Lower leg skin (tissue), 3 donors: ENCODE measurements around the gene ABAT.

Experiments used
- POLR2A ChIP-seq, 2 donors: fragments of 450-650 bp; IDR thresholded peaks; one replicate each; pipeline ENCODE4 v1.6.1; 2016 to 2017; ENCODE audit warnings: antibody characterized with exemption in 2 of 2, mild to moderate bottlenecking in 1 of 2, moderate library complexity in 1 of 2
- TF ChIP-seq, protein P1 (sequence below), 3 donors: fragments of 450-650 bp; IDR thresholded peaks; one replicate each; pipeline ENCODE4 v1.5.1; 2016; ENCODE audit warnings: antibody characterized with exemption in 3 of 3, mild to moderate bottlenecking in 3 of 3, moderate library complexity in 2 of 3

DNA sequence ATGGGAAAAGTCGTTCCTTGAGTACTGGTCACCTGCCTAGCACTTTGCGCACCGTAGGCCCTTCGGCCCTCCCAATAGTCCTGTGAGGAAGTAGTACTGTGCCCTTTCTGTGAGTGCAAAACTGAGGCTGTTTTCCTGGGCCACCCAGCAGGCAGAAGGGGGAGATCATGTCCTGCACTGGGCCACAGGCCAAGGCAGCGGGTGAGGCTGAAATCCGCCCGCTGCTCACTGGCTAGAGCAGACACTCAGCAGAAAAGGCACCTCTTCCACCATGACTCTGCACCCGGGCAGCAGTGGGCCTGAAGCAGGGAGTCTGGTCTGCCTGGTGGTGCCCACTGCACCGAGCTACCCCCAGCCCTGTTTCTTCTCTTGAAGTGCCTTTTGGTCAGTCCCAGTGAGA lies 32.7 kb upstream of the ABAT start:
- TF ChIP-seq, protein P1, sequence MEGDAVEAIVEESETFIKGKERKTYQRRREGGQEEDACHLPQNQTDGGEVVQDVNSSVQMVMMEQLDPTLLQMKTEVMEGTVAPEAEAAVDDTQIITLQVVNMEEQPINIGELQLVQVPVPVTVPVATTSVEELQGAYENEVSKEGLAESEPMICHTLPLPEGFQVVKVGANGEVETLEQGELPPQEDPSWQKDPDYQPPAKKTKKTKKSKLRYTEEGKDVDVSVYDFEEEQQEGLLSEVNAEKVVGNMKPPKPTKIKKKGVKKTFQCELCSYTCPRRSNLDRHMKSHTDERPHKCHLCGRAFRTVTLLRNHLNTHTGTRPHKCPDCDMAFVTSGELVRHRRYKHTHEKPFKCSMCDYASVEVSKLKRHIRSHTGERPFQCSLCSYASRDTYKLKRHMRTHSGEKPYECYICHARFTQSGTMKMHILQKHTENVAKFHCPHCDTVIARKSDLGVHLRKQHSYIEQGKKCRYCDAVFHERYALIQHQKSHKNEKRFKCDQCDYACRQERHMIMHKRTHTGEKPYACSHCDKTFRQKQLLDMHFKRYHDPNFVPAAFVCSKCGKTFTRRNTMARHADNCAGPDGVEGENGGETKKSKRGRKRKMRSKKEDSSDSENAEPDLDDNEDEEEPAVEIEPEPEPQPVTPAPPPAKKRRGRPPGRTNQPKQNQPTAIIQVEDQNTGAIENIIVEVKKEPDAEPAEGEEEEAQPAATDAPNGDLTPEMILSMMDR (IDR thresholded peaks at IDR 0.05): no peak
- TF ChIP-seq POLR2A (IDR thresholded peaks at IDR 0.05): no peak
